ENCODE data around the gene PIM1.

The PIM1 gene

GRCh38 chr6:37139230-37139962, 30.6 kb upstream of the PIM1 start:
- Histone ChIP-seq H4K20me1 (ENCODE audit: insufficient read depth, low read length) (no peaks in the 10 kb centered on the region), H3K4me2 (ENCODE audit: low read depth, low read length) (no peak overlapping the region), H3K79me2 (ENCODE audit: low read length) (no peaks in the 10 kb centered on the region), H3K9ac (ENCODE audit: low read length) (no peak overlapping the region), H3K27ac (ENCODE audit: low read length) (no peak overlapping the region), H3K36me3 (replicated peaks; ENCODE audit: insufficient read depth, low read length) (no peaks in the 10 kb centered on the region), H3K9me3 (replicated peaks; ENCODE audit: insufficient read depth, low read length) (no peaks in the 10 kb centered on the region), H3K4me3 (ENCODE audit: low read length) (no peak overlapping the region), H2AFZ (ENCODE audit: low read length) (no peak overlapping the region), H3F3A (ENCODE audit: insufficient read depth, low read length) (peaks cover 8% of the 10 kb centered on the region; the same call in 1 of the 2 replicates), H3K4me1 (ENCODE audit: low read length) (peaks cover 15% of the 10 kb centered on the region), H3K27me3 (replicated peaks; ENCODE audit: insufficient read depth, low read length) (no peaks in the 10 kb centered on the region), H3K9me2 (replicated peaks; ENCODE audit: insufficient read depth, low read length) (no peaks in the 10 kb centered on the region)
- DNase-seq = no peak
- TF ChIP-seq EZH2phosphoT487 (IDR thresholded peaks at IDR 0.05; ENCODE audit: low read length) = no peak
- TF ChIP-seq EZH2 (optimal IDR thresholded peaks at IDR 0.05; ENCODE audit: low read depth, low read length) = no peak
- TF ChIP-seq CTCF (IDR thresholded peaks at IDR 0.05; ENCODE audit: low read length) = no peak

GRCh38 chr6:37140145-37140544, 29.8 kb upstream of the PIM1 start:
- H3K27ac ChIP-seq (ENCODE audit: low read length) = no peak overlapping the region
- no peaks in the 10 kb centered on the region for H4K20me1 ChIP-seq (ENCODE audit: insufficient read depth, low read length)
- no peak overlapping the region for H3K9ac ChIP-seq (ENCODE audit: low read length)
- H3K9me2 ChIP-seq (replicated peaks; ENCODE audit: insufficient read depth, low read length) = no peaks in the 10 kb centered on the region
- H3K4me2 ChIP-seq (ENCODE audit: low read depth, low read length) = no peak overlapping the region
- no peak for TF ChIP-seq CTCF (IDR thresholded peaks at IDR 0.05; ENCODE audit: low read length)
- DNase-seq = no peak
- H3K4me1 ChIP-seq (ENCODE audit: low read length) = peaks cover 15% of the 10 kb centered on the region
- no peak overlapping the region for H3K4me3 ChIP-seq (ENCODE audit: low read length)
- H3F3A ChIP-seq (ENCODE audit: insufficient read depth, low read length) = peaks cover 8% of the 10 kb centered on the region; the same call in 1 of the 2 replicates
- no peaks in the 10 kb centered on the region for H3K36me3 ChIP-seq (replicated peaks; ENCODE audit: insufficient read depth, low read length)
- H3K27me3 ChIP-seq (replicated peaks; ENCODE audit: insufficient read depth, low read length) = no peaks in the 10 kb centered on the region
- no peak overlapping the region for H2AFZ ChIP-seq (ENCODE audit: low read length)
- H3K9me3 ChIP-seq (replicated peaks; ENCODE audit: insufficient read depth, low read length) = no peaks in the 10 kb centered on the region
- no peaks in the 10 kb centered on the region for H3K79me2 ChIP-seq (ENCODE audit: low read length)

- Histone ChIP-seq H3K27ac (ENCODE audit: low read length) (peak overlapping the region; percentile 41; the same call in 1 of the 2 replicates), H3K9me2 (replicated peaks; ENCODE audit: insufficient read depth, low read length) (no peaks in the 10 kb centered on the region), H3K27me3 (replicated peaks; ENCODE audit: insufficient read depth, low read length) (no peaks in the 10 kb centered on the region), H3K4me1 (ENCODE audit: low read length) (peaks cover 15% of the 10 kb centered on the region), H4K20me1 (ENCODE audit: insufficient read depth, low read length) (no peaks in the 10 kb centered on the region), H2AFZ (ENCODE audit: low read length) (peak overlapping the region; percentile 46; the same call in 1 of the 2 replicates), H3K79me2 (ENCODE audit: low read length) (no peaks in the 10 kb centered on the region), H3K36me3 (replicated peaks; ENCODE audit: insufficient read depth, low read length) (no peaks in the 10 kb centered on the region), H3K4me2 (ENCODE audit: low read depth, low read length) (peak overlapping the region; percentile 44; the same call in 1 of the 2 replicates), H3K4me3 (ENCODE audit: low read length) (no peak overlapping the region), H3K9ac (ENCODE audit: low read length) (no peak overlapping the region), H3F3A (ENCODE audit: insufficient read depth, low read length) (peaks cover 8% of the 10 kb centered on the region; the same call in 1 of the 2 replicates), H3K9me3 (replicated peaks; ENCODE audit: insufficient read depth, low read length) (no peaks in the 10 kb centered on the region)
- TF ChIP-seq EZH2phosphoT487 (IDR thresholded peaks at IDR 0.05; ENCODE audit: low read length) (no peak), CTCF (IDR thresholded peaks at IDR 0.05; ENCODE audit: low read length) (no peak), EZH2 (optimal IDR thresholded peaks at IDR 0.05; ENCODE audit: low read depth, low read length) (no peak)
- peak; percentile 39 for DNase-seq
These were observed 28.5 kb upstream of the PIM1 start for GRCh38 chr6:37141281-37142049.

Data from MM.1S (cell line).